GM15510 (cell line): ENCODE data around the gene CHM.

Source experiments
- POLR2A ChIP-seq: IDR thresholded peaks from 3 replicates; pipeline ENCODE4 v1.6.1; 2011; ENCODE audit warnings: borderline replicate concordance; ENCODE audit not compliant: insufficient read length; ENCODE audit errors: extremely low read depth

Gene CHM

DNA sequence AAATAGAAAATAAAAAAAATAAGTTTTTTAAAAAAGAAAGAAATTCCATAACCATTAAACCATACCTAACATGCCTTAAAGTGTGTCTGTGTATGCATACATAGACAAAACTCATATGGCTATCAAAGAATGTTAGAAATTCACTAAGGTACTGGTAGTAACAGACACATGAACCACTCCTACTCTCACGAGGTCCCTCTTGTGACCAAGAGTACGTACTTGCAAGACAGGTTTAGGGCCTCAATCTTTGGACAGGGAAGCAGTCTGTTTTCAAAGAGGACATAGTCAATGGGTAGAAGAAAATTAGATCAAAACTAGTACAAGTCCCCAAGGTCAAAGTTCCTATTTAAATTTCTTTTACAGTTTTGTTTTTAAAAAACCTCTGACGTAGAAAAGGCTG, 117.3 kb downstream of the CHM start:
- TF ChIP-seq POLR2A: no peak

DNA sequence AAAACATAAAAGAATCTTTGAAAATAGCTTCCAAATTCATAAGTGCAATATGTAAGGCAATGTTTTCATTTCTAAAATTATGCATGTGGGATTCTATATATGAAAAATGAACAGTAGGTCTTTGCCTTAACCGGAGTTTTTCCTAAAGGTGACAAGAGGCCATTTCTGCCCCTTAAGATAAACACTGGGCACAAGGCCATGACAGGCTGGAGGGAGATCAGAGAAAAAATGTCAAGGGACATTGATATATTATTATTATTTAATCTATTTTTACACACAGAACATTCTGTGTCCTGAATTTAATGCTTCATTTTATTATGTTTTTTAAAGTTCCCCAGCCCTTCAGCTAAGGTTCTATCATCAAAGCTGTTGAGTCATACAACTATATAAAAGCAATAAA, 118.8 kb downstream of the CHM start:
- no peak for TF ChIP-seq POLR2A

DNA sequence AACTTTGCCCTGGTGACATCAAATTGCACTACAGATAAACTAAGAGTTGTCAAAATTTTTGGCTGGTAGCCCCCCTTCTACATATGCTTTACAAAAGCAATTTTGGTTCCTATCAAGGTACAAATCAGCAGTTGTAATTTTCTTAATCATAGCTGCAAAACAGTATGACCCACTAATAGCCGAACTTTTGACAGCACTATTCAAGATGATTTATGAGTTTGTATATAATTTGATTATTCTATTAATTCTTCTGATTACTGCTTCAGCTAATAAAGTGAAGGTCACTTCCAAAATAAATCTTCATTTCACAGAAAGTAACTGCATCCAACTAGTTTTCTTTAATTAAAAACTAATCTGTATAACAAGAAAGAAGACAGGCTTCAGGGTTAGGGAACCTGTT, 119.6 kb downstream of the CHM start:
- TF ChIP-seq POLR2A: no peak

DNA sequence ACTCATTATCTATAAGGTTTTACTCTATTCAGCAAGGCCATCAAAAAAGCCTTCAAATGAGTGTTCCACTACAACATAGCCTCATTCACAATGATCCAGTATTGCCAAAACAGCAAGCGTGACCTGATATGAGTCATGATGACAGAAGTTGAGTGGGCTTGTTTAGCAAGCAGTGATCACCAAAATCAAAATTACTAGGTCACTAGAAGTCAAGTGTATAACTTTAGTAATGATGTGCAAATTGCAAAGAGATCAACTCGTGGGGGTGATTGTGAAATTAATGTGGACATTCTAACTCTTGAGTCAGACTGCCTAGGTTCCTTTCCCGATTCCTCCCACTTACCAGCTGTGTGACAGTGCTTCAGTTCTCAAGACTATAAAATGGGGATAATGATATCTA, 124.5 kb downstream of the CHM start:
- no peak for TF ChIP-seq POLR2A

DNA sequence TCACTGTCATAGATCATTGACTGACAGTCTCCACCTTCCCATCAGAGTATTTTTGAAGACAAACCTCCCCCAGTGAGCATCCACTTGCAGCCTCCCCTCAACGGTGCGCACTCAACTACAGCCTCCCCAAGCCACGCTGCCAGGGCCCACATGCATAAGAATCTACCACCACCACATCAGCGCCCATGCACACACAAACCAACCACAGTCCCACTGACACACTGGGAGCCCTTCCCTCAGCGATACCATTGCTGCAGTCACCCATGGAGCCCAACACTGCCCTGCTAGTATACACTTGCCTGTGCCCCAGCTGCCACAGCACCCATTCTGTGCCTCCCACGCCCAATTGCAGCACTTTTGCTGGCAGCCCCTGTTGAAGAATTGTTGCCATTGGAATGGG, 132.9 kb downstream of the CHM start:
- TF ChIP-seq POLR2A: no peak

DNA sequence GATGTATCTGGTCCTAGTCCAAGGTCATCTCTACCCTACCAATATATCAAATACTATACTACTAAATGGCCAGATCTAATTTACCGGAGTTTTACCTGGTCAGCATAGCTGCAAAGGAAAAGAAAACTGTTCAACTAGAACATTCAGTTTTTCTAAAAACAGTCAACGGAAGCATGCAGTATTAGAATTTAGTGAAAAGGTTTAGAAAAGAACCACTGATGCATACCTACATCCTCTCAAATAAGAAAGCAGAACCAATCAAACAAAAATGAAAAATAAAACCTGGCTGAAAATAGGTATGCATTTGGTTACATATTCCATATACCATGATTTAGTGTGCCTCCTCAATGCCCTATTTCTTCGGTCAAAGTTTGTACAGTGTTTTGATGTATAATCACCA, 140.0 kb downstream of the CHM start:
- no peak for TF ChIP-seq POLR2A

DNA sequence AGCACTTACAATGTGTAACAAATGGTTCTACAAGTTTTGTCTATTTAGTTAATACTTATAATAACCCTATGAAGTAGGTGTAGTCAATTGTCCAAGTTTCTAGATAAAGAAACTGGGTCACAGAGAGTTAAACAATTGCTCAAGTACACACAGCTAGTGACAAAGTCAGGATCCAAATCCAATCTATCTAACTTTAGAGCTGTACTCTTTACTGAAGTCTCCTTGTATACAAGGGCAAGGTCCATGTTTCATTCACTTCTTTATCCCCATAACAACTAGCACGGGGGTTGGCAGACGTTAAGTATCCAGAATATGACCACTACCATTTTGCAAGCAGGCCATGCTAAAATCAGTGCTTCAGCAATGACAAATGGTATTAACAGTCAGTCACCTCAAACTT, 141.0 kb downstream of the CHM start:
- no peak for TF ChIP-seq POLR2A

DNA sequence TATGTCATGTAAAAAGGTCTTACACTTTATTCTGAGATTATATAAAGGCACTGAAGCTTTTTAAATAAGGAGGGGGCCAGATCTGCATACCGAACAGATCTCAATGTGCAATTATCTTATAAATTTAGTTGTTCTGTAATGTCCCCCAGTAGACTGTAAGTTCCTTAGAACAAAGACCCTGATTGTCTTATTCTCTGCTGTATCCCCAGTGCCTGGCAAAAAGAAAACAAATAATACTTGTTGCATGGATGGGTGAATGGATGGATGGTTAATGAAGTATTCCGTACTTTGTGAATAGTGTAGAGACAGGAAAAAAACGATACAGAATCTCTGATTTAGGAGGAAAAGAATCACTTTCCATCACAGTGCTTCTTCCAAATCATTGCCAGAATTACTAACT, 141.5 kb downstream of the CHM start:
- no peak for TF ChIP-seq POLR2A

DNA sequence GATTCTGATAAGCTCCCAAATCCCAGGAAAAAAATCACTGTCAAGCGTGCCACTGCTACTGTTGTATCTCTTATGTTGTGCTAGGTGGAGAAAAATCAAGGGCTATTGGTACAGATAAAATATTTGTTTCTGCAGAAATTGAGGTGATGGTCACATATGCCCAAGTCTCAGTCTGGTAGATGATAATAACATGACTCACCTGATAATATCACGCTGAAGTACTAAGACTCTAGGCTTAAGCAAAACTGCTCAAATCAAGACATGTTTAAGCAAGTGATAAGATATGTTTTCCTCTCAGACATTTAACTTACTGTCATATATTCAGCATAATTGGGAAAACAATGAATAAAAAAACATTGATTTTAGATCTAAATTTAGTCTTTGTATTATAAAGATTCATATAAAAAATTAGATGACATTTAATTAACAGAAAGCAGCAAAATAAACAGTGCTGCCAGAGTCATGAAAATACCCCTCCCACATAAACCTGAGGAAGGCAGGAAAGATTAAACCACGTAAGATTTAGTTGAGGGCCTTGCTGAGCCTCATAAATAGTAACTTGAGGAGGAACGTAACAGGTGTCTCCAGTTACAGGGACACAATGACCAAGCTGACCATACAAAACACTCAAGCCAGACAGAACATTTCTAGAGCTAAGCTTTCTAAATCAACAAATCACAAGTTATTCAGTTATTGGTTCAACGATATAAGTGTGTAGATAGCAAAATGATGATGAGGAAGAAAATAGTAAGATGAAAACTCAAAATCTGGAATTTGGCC, 143.5 kb downstream of the CHM start:
- no peak for TF ChIP-seq POLR2A

DNA sequence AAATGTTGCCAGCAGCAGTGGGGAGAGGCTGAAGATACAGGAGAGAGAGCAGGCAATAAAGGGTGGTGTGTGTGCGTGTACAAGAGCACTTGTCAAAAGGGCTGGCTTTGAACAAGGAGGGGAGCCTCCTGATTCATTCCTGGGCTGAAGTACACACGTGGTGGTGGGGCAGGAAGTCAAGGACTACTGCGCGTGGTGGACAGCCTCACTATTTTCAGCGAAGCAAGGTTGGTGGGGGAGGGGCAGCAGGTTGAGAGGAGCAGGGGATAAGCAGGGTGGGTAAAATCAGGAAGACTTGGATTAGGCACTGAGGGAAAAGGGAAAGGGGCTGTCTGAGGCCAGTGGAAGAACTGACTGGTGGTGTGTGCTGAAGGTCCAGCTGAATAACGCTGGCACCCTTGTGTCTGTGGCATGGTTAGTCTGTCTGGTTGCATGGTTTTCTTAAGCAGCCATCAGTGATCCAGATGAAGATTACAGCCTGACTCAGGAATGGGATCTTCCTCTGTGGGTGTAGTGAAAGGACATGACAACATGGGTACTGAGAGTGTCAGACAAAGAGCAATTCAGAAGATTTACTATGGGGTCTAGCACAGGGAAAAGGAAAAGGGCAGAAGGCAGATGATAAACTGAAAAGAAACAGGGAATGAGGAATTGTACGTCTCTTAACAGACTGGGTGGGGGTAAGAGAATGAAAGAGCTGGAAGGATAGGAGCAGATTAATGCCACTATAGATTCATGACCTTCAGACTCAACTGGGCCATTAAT, 149.8 kb downstream of the CHM start:
- no peak for TF ChIP-seq POLR2A

DNA sequence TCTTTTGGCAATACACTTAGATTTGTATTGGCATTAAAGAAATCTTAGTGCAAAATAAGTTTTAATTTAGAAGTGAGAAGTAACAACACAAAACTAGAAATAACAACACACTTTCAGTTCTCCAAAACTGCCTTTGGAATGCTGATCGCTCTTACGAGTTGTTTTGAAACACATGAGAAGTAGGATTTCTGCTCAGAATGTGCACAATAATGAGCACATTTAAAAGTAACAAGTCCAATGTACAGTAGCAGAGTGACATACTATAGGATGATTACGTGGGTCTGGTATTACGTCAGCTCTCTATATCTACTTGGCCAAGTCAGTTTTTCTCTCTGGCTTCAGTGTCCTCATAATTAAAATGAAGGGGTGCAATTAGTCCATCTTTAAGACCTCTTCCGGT, 164.8 kb downstream of the CHM start:
- no peak for TF ChIP-seq POLR2A

DNA sequence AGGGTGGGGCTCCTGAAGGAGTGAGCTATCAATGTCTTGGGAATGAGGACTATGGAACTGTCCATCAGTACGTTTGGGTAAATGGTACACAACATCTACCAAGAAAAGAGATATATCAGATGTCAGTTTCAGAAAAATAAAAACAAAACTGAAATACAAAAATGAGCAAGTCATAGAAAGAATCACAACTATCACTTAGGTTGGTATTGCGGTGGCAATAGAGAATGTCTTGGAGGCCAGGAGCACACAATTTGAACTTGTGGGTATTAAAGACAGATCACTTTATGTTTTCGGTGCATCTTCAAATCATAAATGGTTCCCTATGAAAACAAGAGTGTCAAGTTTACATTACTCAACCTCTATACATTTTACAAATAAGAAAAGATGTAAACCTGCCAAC, 176.8 kb downstream of the CHM start:
- no peak for TF ChIP-seq POLR2A

DNA sequence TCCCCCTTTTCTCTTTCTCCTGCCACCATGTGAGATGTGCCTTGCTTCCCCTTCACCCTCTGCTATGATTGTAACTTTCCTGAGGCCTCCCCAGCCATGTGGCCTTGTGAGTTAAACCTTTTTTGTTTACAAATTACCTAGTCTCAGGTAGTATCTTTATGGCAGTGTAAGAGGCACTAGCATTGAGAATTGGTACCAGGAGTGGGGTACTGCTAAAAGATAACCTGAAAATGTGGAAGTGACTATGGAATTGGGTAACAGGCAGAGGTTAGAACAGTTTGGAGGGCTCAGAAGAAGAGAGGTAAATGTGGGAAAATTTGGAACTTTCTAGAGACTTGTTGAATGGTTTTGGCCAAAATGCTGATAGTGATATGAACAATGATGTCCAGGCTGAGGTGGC, 182.0 kb downstream of the CHM start:
- no peak for TF ChIP-seq POLR2A

DNA sequence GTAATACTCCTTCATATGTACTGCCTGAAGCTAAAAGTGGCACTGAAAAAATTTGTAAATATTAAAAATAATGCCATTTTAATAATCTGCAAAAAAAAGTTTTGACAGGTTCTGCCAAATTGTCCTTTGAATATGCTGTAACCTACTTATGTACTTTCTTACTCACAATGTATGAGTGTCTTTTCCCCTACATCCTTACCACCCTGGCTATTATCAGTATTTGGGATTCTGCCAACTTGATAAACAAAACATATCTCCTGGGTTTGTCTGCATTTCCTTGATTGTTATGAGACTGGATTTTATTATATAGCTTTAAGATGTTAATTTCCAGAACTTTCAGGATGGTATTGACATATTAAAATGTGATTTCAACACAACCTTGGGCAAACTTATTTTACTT, 187.9 kb downstream of the CHM start:
- TF ChIP-seq POLR2A: no peak

DNA sequence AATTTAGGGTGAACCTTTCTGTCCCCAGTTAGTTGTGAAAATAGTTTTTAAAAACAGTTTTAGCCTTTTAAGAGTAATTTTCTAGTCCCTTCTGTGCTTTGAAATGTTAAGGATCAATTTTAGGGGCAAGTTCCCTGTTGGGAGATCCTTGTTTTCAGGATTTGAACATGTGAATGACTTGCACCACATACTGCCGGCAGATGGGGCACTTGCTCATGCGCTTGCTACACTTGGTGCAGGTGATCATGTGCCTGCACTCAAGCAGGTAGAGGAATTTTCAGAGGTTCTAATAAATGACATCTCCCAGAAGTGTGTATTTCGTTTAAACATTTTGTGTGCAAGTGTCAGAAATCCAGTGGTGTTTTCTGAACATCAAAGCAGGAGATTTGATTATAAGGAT, 195.9 kb downstream of the CHM start:
- TF ChIP-seq POLR2A: no peak

DNA sequence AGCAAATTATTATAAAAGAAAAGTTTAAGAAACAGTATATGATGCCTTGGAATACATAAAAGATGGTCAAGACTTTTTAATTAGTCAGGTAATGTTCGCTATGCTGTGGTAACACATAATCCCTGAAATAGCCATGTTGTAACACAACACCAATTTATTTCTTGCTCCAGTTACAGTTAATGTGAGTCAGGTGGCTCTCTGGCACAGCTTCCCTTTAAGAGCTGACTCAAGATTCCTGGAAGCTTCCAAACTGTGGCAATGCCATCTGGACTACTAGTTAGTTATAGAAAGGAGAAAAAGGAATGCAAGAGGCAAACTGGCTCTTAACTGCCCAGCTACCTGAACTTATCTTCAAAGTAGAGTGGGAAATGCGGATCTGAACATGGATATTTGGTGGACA, 210.5 kb downstream of the CHM start:
- no peak for TF ChIP-seq POLR2A
